Measurements from ENCODE around the gene OLFM1.
"Not testable (repeated sequence)": the region's sequence is repeated elsewhere in the genome, so short reads cannot be mapped to it uniquely, and the experiment has no call there.

OLFM1 gene

DNA sequence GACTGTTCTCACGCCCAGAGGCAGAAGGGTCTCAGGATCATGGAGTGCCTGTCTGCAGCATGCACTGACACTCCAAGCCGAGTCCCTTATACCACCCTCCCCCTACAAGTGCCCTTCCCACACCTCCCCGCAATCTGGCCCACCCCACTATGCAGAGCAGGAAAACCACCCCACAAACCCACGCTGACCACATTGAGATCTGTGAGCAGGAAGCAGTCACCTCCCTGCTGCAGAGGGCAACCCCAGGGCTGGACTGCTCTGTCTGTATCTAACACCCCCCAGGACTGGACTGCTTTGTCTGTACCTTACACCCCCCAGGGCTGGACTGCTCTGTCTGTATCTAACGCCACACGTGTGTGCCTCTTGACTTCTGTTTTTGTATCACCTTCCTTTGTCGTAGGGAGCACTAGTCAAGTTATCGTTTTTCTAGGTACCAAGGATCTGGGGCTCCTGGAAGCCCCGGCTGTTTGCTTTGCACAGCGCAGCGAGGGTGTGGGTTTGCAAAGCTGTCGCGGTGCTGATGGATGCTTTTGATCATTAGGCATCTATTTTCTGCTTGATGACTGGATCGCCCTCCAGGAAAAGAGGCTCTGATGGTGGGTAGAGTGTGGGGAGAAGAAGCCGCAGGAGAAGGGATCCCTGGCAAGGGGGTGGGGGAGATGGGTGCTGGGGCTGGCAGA, 21.5 kb downstream of the OLFM1 start:
- no peak for DNase-seq

GRCh38 chr9:135109650-135110049, 22.2 kb downstream of the OLFM1 start:
- no peak for DNase-seq

GRCh38 chr9:135110416-135110815, 22.9 kb downstream of the OLFM1 start:
- DNase-seq, result no peak

DNA sequence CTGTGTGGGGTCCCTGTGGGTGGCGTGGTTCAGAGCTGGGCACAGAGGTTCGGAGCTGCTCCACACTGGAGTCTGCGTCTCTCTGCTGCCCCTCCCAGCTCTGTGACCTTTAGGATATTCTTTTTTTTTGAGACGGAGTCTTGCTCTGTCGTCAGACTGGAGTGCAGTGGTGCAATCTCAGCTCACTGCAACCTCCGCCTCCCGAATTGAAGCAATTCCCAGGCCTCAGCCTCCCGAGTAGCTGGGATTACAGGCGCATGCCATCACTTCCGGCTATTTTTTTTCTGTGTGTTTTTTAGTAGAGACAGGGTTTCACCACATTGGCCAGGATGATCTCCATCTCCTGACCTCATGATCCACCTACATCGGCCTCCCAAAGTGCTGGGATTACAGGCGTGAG, 24.1 kb downstream of the OLFM1 start:
- not testable (repeated sequence) for DNase-seq

- DNase-seq, result no peak
These were observed 28.9 kb downstream of the OLFM1 start for GRCh38 chr9:135116371-135116770.

DNA sequence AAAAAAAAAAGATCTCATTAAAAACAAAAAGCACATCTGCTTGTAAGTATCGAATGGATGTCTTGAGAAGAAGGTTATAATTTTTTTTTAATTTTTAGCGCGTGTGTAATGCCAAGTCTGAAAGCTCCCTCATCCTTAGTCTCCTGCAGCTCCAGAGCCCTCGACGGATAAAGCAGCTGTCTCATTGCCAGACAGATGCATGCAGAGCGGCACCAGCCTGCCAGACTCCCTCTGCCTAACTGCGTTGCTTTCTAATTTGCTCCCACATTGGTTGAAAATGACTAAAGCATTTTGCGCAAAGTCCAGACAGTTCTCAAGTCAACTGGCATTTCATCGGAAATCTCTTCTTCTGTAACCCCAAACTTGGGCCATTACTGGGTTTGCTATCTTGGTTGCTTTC, 29.4 kb downstream of the OLFM1 start:
- DNase-seq, result no peak

GRCh38 chr9:135117281-135117680, 29.8 kb downstream of the OLFM1 start:
- no peak for DNase-seq

GRCh38 chr9:135119496-135120064, 32.1 kb downstream of the OLFM1 start:
- DNase-seq, result no peak

DNA sequence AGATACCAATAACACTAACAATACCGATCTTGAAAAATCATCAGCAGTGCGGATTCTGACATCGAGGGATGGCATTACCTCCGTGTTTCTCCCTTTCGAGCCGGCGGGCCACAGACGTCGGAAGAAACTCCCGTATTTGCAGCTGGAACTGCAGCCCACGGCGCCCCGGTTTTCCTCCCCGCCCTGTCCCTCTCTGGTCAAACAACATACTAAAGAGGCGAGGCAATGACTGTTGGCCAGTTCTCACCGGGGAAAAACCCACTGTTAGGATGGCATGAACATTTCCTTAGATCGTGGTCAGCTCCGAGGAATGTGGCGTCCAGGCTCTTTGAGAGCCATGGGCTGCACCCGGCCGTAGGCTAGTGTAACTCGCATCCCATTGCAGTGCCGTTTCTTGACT, 32.8 kb downstream of the OLFM1 start:
- no peak for DNase-seq

GRCh38 chr9:135122316-135122715, 34.8 kb downstream of the OLFM1 start:
- DNase-seq, result no peak

- DNase-seq, result no peak
These were observed 35.8 kb downstream of the OLFM1 start for GRCh38 chr9:135123126-135123772.

DNA sequence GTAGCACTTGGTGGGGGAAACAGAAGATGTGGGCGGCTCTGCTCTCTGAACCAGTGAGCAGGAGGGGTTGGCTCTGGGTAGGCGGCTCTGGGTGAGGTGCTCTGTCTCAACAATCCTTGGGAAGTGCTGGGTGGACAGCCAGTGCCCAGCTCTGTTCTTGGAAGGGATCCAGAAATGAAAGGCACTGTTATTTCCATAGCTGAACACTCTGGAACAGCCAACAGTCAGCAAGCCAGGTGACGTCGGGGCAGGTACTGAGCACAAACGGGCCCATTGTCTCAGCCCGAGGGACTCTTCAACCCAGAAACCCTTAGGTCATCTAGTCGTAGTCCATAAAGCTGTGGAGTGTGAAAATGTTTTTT, 36.3 kb downstream of the OLFM1 start:
- peak in 1 of 2 experiments; percentile 24 for DNase-seq

GRCh38 chr9:135126451-135127187, 39.2 kb downstream of the OLFM1 start:
- peak in 1 of 2 experiments; percentile 44 for DNase-seq

DNA sequence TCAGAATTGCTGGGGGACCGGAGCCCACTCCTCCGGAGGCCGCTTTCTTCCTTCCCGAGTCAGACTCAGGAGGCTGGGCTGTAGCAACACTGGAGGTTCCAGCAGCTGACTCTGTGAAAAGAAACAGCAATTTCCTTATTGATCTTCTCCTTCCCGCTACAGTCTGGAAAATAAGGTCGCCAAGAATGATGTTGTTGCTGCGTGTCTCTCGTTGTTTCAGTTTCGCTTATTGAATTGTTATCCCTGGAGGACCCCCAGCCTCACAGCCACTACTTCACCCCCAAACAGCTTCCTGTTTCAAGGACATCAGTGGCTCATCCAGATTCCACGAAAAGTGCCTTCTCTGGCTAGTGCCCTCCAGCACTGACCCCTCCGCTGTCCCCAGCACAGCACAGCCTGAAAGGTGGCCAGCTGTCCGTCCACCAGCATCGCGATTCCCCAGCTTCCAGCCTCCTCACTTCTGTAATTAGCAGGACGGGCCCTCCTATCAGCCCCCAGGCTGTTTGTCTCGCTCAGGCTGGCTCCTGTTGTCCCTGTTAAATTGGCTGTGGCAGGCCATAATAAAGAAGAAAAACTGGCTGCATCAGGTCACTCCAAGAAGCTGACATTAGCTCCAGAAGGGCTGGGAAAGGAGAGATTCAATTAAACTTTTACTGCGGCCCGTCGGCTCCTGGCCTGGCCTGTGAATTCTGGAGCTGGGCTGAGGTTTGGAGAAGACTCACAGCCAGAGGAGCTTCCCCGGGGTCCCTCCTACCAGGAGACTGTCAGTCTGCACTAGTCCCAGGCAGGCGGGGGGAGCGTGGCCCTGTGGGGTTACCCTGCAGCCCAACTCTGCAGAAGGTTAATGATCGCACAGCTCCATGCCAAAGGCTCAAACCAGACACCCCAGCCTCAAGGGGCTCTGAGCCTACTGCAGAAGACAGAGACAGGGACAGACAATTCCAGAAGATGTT, 40.5 kb downstream of the OLFM1 start:
- DNase-seq, result no peak

DNA sequence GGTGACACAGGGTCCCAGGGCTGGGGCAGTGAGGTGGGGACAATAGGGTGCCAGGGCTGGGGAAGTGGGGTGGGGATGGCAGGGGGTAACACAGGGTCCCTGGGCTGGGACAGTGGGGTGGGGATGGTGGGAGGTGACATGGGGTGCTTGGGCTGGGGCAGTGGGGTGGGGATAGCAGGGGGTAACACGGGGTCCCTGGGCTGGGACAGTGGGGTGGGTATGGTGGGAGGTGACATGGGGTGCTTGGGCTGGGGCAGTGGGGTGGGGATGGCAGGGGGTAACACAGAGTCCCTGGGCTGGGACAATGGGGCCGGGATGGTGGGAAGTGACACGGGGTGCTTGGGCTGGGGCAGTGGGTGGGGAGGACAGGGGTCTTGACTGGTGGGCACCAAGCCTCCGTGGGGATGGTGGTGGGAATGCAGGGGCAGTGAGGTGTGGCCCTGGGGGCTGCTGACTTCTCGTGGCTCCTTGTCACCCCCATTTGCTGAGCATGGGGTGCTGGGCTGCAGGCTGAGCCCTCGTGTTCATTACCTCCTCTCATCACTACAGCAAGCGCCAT, 41.7 kb downstream of the OLFM1 start:
- no peak for DNase-seq

DNA sequence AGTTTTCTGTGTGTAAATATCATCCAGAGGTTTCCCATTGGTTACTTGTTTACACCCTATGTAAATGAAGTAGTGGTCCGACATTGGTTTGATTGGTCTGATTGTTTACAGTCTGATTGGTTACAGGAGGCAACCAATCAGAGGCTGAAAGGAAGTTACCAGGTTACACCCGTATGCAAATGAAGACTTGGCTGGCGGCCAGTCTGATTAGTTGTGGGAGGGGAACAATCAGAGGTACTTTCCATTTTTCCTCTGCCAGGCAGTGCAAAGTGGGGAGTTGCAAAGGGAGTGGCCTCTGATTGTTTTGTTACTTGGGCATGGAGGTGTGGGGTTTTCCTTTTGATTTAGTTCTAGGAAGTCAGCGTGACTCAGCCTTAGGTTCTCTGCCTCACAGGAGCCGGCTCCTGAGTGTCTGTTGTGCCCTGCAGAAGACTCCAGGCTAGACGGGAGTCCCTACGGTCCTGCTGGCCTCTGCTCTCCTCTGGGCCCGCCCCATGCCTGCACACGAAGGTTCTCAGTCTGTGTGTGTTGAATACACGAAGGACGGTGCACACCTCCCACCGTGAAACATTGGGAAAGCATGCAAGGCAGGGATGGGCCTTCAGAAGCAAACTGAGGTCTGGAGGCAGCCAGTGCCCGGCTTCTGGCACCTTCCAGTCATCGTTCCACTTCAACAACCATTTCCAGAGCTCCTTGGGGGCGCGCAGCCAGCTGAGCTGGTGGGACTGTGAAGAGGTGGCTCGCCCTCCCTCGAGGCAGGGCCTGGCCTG, 42.9 kb downstream of the OLFM1 start:
- DNase-seq, result peak in 1 of 2 experiments; percentile 44

GRCh38 chr9:135131488-135131887, 44.0 kb downstream of the OLFM1 start:
- no peak for DNase-seq

- no peak for DNase-seq
These were observed 44.5 kb downstream of the OLFM1 start for GRCh38 chr9:135132008-135132407.

DNA sequence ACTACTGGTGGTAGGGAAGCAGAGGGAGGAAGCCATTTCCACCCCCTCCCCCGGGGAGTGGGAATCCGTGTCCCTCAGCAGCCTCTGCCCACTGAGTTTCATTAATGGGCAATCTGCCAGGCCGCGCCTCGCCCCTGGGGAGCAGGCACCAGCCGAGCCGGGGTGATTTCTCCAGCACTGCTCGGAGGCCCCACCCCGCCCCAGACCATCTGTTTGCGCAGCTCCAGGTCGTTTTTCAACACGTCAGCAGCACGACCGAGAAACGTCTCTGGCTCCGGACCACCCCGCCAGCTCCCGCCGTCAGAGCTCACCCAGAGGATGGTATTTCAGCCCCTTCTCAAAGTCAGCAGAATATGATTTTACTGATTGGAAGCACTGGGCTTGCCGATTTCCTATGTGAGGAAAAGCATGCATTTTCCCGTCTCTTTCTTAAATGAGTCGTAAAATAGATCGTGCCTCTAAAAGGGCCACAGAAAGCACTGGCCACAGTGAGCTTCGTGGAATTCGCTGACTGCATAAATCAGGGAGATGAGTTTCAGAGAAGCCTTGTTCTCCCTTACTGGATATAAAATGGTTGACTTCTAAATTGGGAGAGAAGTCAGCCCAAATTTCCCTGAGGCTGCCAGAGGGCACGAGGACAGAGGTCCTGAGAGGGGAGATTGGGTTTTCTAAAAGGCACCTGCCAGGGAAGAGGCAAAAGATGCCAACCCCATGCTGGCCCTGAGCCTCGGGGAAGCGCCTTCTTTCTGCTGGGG, 47.0 kb downstream of the OLFM1 start:
- DNase-seq, result peak in 1 of 2 experiments; percentile 46

GRCh38 chr9:135135171-135135928, 47.9 kb downstream of the OLFM1 start:
- peak in 1 of 2 experiments; percentile 43 for DNase-seq
